Measurements from ENCODE around the gene NFIL3. TPM values are rescaled to one million over a fixed set of nuclear protein-coding genes. Genes with fewer than 3 reads are reported as not detected.

NFIL3 gene
- polyA plus RNA-seq, 1 donor from 2014 or later = 31.6 TPM

DNA sequence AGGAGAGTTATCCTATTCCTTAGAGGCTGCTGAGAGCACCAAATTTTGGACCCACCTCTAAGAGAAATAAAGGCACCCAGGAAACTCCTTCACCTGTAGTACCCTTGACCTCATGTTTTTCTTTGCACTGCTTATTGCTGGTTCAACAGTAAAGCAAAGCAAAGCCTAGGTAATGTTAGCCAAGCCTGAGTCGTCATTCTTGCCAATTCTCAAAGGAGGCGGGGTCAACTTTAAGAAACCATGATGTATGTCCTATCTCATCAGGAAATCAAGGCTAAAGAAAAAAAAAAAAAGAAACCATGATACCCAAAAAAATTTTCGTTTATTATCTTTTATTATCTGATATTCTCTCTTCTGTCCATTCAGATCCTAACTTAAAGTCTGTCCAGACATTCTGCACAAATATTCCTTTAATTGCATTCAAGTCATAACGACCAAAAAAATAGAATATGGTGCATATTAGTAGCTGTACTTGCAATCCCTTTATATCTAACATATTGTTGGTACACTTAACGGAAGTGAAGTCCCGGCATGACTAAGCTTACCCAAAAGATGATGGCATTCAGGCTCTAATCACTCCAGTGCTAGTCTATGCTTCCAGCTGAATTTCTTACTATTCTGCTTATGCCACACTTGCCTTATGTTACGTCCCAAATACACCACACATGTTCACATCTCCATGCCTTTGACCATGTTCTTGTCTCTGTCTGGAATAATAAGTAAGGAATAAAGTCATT lies 63.7 kb downstream of the NFIL3 start:
- Histone ChIP-seq H3K9me3 (ENCODE audit: low read length) (no peaks in the 10 kb centered on the region), H3K9ac (ENCODE audit: low read length) (peak overlapping the region; percentile 82), H3K27me3 (ENCODE audit: insufficient read depth, low read depth, low read length) (no peaks in the 10 kb centered on the region), H3K9me2 (ENCODE audit: insufficient read depth, low read length) (no peaks in the 10 kb centered on the region), H3K27ac (ENCODE audit: low read length) (peak overlapping the region; percentile 78), H3K79me2 (replicated peaks; ENCODE audit: insufficient read depth, low read length) (peaks cover 37% of the 10 kb centered on the region), H2AFZ (ENCODE audit: low read depth, low read length) (no peak overlapping the region), H4K20me1 (ENCODE audit: insufficient read depth) (no peaks in the 10 kb centered on the region), H3K4me3 (ENCODE audit: low read length) (peak overlapping the region; percentile 97), H3K36me3 (ENCODE audit: insufficient read depth, low read length) (peaks cover 1% of the 10 kb centered on the region), H3K4me2 (ENCODE audit: low read length) (peak overlapping the region; percentile 86), H3F3A (ENCODE audit: insufficient read depth, low read length, poor library complexity, severe bottlenecking) (no peaks in the 10 kb centered on the region)
- TF ChIP-seq MXI1 (conservative IDR thresholded peaks at IDR 0.05; ENCODE audit: poor library complexity, severe bottlenecking) (no peak), SMC3 (conservative IDR thresholded peaks at IDR 0.05; ENCODE audit: poor library complexity) (no peak)
- TF ChIP-seq, protein P1, sequence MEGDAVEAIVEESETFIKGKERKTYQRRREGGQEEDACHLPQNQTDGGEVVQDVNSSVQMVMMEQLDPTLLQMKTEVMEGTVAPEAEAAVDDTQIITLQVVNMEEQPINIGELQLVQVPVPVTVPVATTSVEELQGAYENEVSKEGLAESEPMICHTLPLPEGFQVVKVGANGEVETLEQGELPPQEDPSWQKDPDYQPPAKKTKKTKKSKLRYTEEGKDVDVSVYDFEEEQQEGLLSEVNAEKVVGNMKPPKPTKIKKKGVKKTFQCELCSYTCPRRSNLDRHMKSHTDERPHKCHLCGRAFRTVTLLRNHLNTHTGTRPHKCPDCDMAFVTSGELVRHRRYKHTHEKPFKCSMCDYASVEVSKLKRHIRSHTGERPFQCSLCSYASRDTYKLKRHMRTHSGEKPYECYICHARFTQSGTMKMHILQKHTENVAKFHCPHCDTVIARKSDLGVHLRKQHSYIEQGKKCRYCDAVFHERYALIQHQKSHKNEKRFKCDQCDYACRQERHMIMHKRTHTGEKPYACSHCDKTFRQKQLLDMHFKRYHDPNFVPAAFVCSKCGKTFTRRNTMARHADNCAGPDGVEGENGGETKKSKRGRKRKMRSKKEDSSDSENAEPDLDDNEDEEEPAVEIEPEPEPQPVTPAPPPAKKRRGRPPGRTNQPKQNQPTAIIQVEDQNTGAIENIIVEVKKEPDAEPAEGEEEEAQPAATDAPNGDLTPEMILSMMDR (IDR thresholded peaks at IDR 0.05; ENCODE audit: poor library complexity, severe bottlenecking) = no peak

DNA sequence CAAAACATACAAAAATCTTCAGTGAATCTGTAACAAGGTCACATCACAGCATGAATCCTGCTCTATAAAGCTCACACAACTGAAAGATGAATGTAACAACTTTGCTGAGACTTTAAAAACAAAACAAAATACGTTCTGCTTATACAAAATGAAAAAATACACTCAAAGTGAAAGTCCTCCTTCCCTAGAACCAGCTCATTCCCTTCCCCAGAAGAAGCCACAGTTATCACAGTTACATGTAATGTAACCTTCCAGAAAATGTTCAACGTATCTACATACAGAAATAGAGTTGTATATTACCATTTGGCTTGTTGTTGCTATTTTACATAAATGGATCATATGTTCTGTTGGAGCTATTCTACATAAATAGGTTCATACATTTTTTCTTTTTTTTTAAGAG lies 64.5 kb downstream of the NFIL3 start:
- H4K20me1 ChIP-seq (ENCODE audit: insufficient read depth) = no peaks in the 10 kb centered on the region
- H3K9ac ChIP-seq (ENCODE audit: low read length) = no peak overlapping the region
- H3K9me3 ChIP-seq (ENCODE audit: low read length) = no peaks in the 10 kb centered on the region
- no peaks in the 10 kb centered on the region for H3K9me2 ChIP-seq (ENCODE audit: insufficient read depth, low read length)
- no peak overlapping the region for H2AFZ ChIP-seq (ENCODE audit: low read depth, low read length)
- peaks cover 37% of the 10 kb centered on the region for H3K79me2 ChIP-seq (replicated peaks; ENCODE audit: insufficient read depth, low read length)
- peak overlapping the region; percentile 86 for H3K4me2 ChIP-seq (ENCODE audit: low read length)
- H3K36me3 ChIP-seq (ENCODE audit: insufficient read depth, low read length) = peaks cover 4% of the 10 kb centered on the region
- peak overlapping the region; percentile 97 for H3K4me3 ChIP-seq (ENCODE audit: low read length)
- no peak overlapping the region for H3K27ac ChIP-seq (ENCODE audit: low read length)
- TF ChIP-seq SMC3 (conservative IDR thresholded peaks at IDR 0.05; ENCODE audit: poor library complexity) (no peak), EZH2 (IDR thresholded peaks at IDR 0.05; ENCODE audit: borderline replicate concordance, insufficient read depth, low read length, poor library complexity, severe bottlenecking) (no peak), TAF1 (IDR thresholded peaks at IDR 0.05; ENCODE audit: low read depth) (no peak), EP300 (conservative IDR thresholded peaks at IDR 0.05; ENCODE audit: poor library complexity, severe bottlenecking) (no peak), POLR2AphosphoS5 (IDR thresholded peaks at IDR 0.05) (no peak), RAD21 (conservative IDR thresholded peaks at IDR 0.05) (no peak), MXI1 (conservative IDR thresholded peaks at IDR 0.05; ENCODE audit: poor library complexity, severe bottlenecking) (no peak)
- TF ChIP-seq, protein P2, sequence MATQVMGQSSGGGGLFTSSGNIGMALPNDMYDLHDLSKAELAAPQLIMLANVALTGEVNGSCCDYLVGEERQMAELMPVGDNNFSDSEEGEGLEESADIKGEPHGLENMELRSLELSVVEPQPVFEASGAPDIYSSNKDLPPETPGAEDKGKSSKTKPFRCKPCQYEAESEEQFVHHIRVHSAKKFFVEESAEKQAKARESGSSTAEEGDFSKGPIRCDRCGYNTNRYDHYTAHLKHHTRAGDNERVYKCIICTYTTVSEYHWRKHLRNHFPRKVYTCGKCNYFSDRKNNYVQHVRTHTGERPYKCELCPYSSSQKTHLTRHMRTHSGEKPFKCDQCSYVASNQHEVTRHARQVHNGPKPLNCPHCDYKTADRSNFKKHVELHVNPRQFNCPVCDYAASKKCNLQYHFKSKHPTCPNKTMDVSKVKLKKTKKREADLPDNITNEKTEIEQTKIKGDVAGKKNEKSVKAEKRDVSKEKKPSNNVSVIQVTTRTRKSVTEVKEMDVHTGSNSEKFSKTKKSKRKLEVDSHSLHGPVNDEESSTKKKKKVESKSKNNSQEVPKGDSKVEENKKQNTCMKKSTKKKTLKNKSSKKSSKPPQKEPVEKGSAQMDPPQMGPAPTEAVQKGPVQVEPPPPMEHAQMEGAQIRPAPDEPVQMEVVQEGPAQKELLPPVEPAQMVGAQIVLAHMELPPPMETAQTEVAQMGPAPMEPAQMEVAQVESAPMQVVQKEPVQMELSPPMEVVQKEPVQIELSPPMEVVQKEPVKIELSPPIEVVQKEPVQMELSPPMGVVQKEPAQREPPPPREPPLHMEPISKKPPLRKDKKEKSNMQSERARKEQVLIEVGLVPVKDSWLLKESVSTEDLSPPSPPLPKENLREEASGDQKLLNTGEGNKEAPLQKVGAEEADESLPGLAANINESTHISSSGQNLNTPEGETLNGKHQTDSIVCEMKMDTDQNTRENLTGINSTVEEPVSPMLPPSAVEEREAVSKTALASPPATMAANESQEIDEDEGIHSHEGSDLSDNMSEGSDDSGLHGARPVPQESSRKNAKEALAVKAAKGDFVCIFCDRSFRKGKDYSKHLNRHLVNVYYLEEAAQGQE (IDR thresholded peaks at IDR 0.05; ENCODE audit: borderline replicate concordance) = no peak
- TF ChIP-seq, protein P1 (IDR thresholded peaks at IDR 0.05; ENCODE audit: poor library complexity, severe bottlenecking) = no peak
- no peaks in the 10 kb centered on the region for H3K27me3 ChIP-seq (ENCODE audit: insufficient read depth, low read depth, low read length)
- H3F3A ChIP-seq (ENCODE audit: insufficient read depth, low read length, poor library complexity, severe bottlenecking) = no peaks in the 10 kb centered on the region

Other genes starting within 250 kb of the NFIL3 start
- 29.6 and 42.6 TPM in 2 replicates for gene AUH, start 61.9 kb downstream of the NFIL3 start, polyA plus RNA-seq